IPS-NIHi7 (cell line): Measurements from ENCODE around the gene PLD3.
"Not testable (repeated sequence)": the region's sequence is repeated elsewhere in the genome, so short reads cannot be mapped to it uniquely, and the experiment has no call there.

Source experiments
- DNase-seq: peaks from one replicate; pipeline ENCODE4 v3.0.0; 2012; ENCODE audit warnings: mixed read lengths; ENCODE audit errors: extremely low spot score

Gene PLD3

DNA sequence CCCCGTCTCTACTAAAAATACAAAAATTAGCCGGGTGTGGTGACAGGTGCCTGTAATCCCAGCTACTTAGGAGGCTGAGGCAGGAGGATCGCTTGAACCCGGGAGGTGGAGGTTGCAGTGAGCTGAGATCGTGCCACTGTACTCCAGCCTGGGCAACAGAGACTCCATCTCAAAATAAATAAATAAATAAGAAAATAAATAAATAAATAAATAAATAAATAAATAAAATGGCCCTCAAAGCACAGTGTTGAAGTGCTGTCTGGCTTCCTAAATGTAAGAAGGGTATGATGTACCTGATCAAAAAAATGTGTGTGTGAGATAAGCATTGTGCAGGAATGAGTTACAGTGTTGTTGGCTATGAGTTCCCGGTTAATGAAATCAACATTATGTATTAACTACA, 15.4 kb upstream of the PLD3 start:
- DNase-seq = not testable (repeated sequence)

DNA sequence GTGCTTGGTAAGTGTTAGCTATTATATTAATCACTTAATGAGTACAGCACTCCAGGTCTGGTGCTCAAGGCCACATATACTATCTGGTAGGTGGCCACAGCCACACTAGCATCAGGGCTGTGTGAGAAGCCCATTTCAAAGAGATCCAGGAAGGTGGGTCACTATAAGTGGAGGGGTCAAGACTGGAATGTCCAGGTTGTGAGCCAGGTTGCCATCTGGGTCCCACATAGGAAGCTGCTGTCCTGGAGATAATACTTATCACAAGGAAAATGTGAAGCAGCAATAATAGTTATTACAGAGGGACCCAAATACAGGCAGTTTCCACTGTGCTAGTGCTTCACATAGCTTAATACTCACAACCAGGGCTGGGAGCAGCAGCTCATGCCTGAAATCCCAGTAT, 13.4 kb upstream of the PLD3 start:
- DNase-seq = no peak

DNA sequence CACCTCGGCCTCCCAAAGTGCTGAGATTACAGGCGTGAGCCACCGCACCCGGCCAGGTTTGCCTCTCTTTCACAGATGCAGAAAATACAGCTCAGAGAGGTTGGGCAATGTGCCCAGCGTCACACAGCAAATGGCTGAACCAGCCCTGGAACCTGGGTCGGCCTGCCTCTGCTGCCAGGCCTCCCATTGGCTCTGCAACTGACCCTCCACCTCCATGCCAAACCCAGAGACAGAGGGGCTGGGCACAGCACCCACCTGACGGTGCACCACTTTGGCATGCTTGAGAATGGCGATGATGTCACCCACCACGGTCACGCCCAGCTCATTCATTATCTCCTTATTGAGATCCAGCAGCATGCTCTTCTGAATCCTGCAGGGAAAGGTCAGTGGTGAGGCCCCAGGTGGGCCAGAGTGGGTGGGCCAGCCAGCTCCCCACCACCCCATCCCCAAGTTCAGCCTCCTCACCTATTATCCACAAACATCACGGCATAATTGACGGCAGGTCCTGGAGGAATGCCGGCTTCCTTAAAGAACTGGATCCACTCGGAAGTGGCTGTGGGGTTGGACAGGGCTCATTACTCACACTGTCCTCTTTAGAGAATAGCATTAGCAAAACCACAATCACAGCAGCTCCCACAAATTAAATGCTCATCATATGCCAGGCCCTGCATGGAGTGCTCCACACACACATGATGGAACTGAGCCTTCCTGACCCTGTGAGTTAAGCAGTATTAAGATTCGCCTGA, 12.5 kb upstream of the PLD3 start:
- no peak for DNase-seq

DNA sequence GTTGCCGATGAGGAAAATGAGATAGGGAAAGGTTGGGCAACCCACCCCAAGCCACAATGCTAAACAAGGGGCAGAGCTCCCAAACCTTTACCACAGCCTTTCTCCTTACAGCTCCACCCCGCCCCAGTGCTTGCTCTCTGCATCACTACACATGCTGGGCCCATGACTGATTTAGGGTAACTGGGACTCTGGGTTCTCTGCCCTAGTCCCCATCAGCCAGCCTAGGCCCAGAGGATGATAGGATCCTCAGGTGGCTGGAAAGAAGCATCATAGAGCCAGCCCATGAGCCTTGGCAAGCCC, 11.9 kb upstream of the PLD3 start:
- no peak for DNase-seq

DNA sequence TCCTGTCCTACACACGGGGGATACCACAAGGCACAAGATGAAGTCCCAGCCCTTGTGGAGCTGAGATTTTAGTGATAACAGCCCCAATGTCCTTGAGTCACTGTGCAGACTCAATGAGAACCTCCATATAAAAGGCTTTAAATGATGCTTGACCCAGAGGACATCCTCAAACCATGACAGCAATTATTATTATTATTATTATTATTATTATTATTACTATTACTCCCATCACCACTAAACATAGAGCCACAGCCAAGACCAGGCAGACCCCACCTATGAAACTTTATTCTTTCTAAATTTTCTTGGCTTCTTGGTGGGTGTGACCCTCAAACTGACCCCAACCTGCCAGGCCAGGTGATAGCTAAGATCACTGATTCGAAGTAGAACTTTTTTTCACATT, 11.4 kb upstream of the PLD3 start:
- DNase-seq = no peak

DNA sequence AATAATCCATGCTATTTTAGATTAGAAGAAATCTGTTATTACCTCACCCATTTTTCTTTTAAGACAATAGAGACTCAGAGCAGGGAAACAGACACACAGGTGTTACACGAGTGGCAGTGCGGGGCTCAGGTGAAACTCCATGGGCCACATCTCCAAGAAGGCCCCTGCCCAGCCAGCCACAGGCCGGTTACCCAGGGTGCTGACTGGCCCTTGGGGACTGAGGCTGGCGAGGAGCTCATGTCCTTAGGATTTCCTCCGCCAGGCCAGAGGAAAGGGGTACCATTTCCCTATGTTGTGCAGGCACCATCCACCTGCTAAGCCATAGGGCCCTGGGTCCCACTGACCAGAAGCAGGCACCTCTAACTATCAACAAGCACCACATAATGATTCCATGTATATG, 10.9 kb upstream of the PLD3 start:
- DNase-seq = no peak

DNA sequence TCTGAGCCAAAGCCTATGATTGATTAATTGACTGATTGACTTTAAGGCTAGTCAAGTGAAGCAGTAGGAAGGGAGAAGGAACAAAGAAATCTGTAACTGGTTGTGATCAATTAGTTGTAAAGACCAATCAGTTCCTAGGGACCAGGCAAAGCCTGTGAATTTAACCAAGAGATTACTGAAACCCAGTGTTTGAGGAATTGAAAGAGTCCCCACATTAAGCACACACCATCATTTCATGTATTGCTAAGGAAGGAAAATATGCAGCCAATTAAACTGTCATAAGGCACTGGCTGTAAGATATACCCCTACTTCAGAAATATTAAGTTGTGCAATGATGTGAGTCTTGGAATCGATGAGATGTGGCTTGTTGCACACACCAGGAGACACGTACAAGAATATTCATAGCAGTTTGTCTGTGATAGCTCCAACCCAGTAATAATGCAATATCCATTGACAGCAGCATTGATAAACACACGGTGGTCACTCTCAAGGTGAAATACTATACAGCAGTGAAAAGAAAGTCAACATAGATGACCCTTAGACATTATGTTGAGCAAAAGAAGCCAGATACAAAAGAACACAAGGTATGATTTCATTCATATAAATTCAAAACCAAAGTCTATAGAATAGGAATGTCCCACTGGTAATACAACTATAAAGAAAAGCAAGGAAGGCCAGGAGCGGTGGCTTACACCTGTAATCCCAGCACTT, 9.3 kb upstream of the PLD3 start:
- no peak for DNase-seq

DNA sequence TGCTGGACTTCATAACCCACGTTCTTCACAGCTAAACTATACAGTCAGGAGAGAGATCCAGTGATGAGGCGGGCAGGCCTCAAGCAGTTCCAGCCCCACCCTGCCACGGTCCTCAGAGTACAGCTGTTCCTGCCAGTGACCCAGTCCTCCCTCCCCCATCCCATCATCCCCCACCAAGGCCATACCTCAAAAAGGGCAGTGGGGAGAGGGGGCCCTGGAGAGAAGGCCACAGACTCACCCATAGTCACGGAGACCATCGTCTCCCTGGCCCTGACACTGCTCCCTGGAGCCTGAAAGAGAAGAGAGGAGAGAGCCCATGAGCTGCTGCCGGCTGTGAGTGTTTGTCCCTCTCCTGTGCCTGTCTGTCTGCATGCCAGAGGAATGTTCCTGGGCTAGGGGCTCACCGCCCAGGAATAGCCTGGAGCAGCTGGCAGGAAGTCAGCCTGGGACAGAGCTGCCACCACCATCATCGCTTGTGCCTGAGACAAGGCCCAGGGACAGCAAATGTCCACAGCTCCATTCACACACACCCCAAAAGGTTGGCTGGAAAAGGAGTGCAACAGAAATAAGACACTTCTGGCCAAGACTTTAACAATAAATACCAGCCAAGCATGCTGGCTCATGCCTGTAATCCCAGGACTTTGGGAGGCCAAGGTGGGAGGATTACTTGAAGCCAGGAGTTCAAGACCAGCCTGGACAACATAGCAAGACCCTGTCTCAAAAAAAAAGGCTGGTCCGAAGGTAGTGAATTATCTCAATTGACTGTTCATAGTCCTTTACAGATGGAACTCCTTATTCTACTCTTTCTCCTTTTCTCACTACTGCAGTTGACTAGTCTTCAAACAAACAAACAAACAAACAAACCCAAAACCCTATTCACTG, 6.7 kb upstream of the PLD3 start:
- no peak for DNase-seq

DNA sequence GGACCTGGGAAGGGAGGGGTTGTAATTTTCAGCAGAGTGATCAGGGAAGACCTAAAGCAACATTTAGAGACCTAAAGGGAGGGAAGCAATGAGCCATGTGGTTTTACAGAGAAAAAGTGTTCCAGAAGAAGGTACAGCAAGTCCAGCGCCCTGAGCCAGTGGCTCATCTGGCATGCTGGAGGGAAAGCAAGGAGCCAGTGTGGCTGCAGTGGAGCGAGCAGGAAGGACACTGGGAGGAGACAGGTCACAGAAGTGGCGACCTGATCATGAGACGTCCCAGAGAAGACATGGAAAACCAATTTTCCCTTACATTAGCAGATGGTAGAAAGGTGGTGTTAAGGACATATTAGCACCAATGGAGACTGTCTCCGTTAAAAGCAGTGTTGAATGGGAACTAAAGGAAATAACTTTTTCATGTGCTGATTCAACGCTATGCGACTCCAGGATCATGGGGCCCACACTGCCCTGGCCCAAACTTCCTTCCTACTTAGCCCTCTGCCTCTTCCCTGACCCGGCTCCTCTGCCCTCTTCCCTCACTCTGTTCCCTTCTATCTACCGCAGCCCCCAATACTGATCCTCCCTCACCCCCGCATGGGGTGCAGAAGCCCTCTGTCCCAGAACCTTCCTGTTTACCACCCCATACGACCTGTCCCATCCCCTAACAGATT, 5.7 kb upstream of the PLD3 start:
- no peak for DNase-seq

DNA sequence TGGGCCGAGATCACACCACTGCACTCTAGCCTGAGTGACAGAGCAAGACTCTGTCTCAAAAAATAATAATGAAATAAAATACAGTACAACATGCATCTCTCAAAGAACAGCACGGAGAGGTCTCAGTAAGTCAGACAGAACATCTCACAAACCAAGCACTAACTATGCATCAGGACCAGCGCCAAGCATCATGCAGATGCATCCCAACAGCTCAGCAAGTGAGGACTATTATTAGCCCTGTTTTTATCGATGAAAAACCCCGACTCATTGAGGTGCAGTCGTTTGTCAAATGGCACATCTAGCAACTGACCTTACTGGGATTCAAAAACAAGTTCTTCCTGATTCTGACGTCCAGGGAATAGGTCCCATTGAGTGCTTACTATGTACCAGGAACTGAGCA, 4.1 kb upstream of the PLD3 start:
- DNase-seq = no peak

DNA sequence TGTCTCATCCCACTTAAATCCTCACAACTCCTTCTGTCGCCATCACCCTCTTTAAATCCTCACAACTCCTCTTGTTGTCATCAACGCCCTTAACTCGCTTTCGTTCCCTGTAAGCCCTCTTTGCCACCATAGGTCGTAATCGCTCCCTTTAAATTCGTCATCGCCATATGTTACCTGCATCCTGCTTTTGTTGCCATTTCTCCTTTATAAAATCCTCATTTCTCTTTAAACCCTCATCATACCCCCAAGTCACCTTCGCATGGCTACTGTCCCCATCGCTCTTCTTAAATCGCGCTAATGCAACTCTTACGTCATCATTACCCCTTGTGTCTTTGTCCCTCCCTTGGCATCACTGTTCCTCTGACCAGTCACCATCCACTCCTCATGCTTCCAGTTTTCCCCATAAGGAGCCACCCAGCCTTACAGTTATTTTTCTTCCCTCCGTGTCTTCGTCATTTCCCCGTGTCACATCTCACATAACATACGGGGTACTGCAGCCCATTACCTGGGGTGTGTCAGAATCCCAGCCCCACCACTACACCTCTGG, 539 bp downstream of the PLD3 start:
- DNase-seq = no peak

DNA sequence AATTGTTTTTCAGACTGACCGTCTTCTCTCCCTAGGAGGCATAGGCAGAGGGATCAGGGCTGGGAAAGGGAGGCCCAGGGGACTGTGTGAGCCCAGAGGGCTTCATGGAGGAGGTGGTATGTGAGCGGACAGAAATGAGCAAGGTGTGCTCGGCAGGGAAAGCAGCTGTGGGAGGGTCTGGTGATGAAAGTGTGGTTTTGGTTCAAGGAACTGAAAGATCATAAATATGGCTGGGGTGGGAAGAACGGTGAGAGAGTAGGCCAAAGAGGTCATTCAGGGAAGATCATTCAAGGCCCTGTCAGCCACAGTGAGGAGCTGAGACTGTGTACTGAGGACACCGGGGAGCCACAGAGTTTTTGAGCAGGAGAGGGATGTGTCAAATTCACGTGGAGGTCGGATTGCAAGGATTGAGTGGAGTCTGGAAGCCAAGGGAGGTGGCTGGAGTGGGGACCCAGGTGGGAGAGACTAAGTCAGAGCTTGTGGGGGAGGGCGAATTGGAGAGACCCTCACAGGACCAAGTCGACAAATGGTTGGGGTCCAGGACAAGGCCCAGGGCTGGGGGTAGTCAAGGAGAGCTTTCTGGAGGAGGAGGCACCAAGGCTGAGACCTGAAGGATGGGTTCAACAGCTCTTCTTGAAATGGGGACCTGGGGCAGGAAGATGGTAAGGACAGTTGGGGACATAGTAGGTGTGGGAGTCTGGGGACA, 7.6 kb downstream of the PLD3 start:
- no peak for DNase-seq

DNA sequence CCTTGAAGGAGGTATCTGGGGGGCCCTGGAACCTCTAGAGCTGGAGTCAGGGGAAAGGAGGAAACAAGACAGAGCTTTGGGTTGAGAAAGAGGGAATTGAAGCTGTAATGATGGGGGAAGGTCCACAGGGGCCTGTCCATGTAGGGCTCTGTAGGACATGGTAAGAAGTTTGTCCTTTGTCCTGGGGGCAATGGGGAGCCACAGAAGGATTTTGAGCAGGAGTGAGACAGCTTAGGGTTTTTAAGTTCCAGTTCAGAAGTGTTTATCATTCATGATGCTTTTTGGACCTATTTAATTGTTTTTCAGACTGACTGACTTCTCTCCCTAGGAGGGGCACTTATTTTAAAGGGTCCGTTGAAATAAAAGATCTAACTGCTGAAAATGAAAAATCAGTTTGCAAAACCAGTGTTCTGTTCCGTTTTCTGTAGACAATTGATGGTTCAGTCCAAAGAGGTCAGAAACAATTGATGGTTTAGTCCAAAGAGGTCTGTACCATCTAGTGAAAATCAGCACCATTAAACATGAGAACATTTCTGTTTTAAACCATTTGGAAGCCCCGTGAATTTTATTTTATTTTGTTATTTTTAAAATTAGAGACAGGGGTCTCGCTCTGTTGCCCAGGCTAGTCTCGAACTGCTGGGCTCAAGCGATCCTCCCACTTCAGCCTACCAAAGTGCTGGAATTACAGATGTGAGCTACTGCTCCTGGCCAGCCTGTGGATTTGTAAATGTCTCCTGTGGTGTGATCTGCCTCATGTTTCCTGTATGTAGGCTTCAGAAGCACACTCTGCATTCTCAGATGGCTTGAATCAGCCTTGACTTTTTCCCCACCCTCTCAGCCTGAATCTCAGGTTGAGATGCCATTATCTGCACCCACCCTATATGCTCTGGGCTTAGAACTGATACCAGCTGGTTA, 8.4 kb downstream of the PLD3 start:
- no peak for DNase-seq

DNA sequence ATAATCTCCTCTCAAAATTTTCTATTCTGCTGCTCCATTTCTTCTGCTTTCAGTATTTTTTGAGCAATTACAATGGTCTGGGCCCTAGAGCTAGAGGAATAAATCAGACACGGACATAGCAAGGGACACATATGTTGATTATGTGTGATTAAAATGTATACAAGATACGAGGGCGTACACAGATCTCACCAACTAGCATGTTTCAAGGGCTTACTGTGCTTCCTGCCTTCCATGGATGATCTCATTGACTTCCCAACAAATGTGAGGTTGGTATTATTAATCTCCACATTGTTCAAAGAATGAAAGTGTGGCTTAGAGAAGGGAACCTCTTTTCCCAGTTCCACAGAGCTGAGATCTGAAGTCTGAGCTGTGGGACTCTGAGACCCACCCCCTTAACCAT, 9.1 kb downstream of the PLD3 start:
- DNase-seq = no peak

DNA sequence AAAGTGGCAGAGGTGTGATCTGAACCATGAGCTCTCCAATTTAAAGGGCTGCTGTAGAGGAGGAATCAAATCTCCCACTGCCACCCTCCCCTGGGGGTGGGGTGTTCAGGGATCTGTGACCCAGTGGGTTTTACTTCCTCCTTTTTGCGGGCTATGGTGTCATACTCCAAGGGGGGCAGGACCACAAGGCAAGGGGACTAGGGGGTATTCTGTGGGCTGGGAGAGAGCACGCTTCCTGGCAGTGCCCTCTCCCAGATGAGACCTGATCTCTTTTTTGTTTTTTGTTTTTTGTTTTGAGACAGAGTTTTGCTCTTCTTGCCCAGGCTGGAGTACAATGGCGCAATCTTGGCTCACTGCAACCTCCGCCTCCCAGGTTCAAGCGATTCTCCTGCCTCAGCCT, 10.3 kb downstream of the PLD3 start:
- no peak for DNase-seq

DNA sequence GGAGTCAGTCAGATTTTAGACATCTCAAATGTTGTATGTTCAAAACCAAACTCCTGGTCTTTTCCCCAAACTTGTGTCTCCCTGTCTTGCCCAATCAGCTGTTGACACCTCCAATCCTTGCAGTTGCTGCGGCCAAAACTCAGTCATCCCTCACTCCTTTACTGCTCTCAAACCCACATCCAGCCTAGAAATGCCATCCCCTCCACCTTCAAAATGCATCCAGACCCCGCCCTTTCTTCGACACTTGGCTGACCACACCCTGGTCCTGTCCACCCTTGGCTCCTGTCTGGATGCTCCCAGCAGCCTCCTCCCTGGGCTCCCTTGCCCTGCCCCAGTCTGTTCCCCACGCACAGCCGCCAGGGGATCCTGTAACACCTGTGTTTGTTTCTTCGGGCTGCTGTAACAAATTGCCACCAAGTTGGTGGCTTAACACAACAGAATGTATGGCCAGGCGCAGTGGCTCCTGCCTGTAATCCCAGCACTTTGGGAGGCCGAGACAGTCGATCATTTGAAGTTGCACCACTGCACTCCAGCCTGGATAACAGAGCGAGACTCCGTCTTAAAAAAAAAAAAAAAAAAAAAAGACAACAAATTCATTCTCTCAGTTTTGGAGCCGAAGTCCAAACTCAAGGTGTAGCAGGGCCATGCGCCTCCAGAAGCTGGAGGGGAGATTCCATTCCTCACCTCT, 11.7 kb downstream of the PLD3 start:
- DNase-seq = no peak

DNA sequence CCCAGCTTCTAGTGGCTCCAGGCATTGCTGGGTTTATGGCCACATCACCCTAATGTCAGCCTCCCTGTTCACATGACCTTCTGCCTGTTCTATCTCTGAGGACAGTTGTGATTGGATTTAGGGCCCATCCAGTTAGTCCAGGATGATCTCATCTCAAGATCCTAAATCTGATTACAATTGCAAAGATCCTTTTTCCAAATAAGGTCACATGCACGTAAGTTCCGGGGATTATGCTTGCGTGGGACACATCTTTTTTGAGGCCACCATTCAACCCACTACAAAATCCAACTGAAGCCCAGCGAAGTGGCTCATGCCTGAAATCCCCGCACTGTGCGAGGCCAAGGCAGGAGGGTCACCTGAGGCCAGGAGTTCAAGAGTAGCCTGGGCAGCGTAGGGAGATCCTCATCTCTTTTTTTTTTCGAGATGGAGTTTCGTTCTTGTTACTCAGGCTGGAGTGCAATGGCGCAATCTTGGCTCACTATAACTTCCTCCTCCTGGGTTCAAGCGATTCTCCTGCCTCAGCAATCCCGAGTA, 12.3 kb downstream of the PLD3 start:
- no peak for DNase-seq

DNA sequence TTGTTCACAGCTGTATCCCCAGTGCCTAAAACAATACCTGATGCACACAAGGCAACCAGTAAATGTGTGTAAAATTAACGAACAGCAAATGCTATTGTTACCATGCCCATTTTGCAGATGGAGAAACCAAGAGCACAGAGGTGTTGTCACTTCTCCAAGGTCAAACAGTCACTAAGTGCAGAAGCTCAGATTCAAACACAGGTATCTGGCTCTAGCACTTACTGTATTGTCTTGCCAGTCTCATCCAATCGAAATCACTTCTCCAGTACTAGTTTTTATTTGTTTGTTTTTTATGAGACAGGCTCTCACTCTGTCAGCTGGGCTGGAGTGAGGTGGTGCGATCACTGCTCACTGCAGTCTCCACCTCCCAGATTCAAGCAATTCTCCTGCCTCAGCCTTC, 13.7 kb downstream of the PLD3 start:
- no peak for DNase-seq

DNA sequence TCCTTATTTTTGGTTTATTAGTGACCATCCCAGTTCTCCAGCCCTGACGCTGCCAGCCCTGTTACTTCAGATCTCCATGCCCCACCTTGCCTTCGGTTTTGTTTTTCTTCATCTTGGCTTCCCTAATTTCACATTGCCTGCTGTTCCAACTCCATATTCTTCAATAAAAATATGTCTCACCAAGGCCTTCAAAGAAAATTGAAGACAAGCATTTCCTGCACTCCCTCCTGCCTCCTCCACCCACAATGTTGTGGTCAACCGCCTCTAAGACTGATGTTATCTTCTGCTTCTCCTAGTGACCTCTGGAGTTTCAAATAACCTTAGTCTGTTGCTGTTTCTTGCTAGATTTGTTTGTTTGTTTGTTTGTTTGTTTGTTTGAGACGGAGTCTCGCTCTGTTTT, 14.6 kb downstream of the PLD3 start:
- DNase-seq = no peak
